Mucosa of descending colon (tissue), 3 donors: ENCODE data around the gene PPP1R11. TPM values are rescaled to one million over a fixed set of nuclear protein-coding genes. Genes with fewer than 3 reads are reported as not detected.
A peak's percentile ranks its signal among the peaks of the same experiment; 100 is the strongest.
"Not testable (repeated sequence)": the region's sequence is repeated elsewhere in the genome, so short reads cannot be mapped to it uniquely, and the experiment has no call there.

Experiments used
- ATAC-seq: fragments of 200-7000 bp; cut with Tn5 transposase; one replicate; pipeline ENCODE4 v1.9.1; 2020; ENCODE audit warnings: mild to moderate bottlenecking, moderate library complexity
- DNase-seq, 3 donors: peaks; one replicate each; pipeline ENCODE4 v3.0.0-alpha.2; 2020
- H3K36me3 ChIP-seq: fragments of 200-600 bp; one replicate; pipeline ENCODE4 v1.8.0; 2021; ENCODE audit warnings: low read depth, mild to moderate bottlenecking
- H3K4me1 ChIP-seq: fragments of 200-600 bp; one replicate; pipeline ENCODE4 v1.8.0; 2021; ENCODE audit warnings: low read depth, mild to moderate bottlenecking
- H3K4me3 ChIP-seq: fragments of 200-600 bp; one replicate; pipeline ENCODE4 v1.8.0; 2021; ENCODE audit warnings: mild to moderate bottlenecking
- H3K9me3 ChIP-seq: fragments of 200-600 bp; one replicate; pipeline ENCODE4 v1.8.0; 2021; ENCODE audit warnings: mild to moderate bottlenecking
- intact Hi-C, 2 donors: fragments of 100-400 bp; cut with DNase I in 1 of 2; cut with micrococcal nuclease in 1 of 2; formaldehyde crosslinking; loops; one replicate each; pipeline versions ENCODE4 v1.11.0 to v1.11.1; 2022; cut with DNase I, micrococcal nuclease
- total RNA-seq, 3 donors: library from RNA; stranded (reverse); fragmentation: NEBNext Ultra II Directional in 2 of 3; extraction: Animal tissue kit (Norgen Biotek cat#: 25700) in 2 of 3; gene quantifications; one replicate each; pipeline versions ENCODE4 v1.2.1 to v1.2.4, GENCODE V29; 2021 to 2023
- TF ChIP-seq, protein P1 (sequence below): fragments of 200-600 bp; IDR thresholded peaks from one replicate; pipeline ENCODE4 v1.8.0; 2022; ENCODE audit warnings: antibody characterized with exemption, mild to moderate bottlenecking
- donor health status: DM: no; HTN: no; CAD: no; lungs with moderate emphysema.
- donor health status: DM: no; HTN: no; CAD: no.
- donor health status: DM: no; HTN: yes; CAD: no.

PPP1R11 gene
- total RNA-seq, 3 donors from 2014 or later, result 78.4 to 115 (median 82.4) TPM

DNA sequence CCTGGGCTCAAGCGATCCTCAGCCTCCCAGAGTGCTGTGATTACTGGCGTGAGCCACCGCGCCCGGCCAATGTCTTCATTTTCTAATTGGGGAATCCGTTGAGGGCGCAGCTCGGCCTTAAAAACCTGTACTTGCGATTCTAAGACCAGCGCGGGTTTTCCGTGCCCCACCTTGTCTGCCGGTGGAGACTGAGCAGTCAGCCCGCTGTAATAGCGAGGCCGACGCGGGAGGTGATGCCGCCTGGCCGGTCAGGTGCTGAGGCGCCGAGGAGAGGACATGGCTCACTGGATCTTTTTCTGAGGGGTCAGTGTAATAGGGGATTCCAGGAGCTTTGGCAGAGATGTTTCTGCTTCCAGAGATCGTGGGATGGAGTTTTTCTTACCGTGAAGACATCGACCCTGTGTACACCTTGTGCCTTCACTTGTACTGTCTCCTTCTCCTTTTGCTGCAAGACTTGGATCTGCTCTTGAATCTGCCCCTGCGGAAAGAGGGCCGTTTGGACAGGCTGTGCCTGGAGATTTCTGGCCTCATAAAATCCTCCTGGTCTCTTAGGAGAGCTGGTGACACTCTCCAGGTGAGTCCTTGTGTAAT, 44.4 kb downstream of the PPP1R11 start:
- TF ChIP-seq, protein P1, sequence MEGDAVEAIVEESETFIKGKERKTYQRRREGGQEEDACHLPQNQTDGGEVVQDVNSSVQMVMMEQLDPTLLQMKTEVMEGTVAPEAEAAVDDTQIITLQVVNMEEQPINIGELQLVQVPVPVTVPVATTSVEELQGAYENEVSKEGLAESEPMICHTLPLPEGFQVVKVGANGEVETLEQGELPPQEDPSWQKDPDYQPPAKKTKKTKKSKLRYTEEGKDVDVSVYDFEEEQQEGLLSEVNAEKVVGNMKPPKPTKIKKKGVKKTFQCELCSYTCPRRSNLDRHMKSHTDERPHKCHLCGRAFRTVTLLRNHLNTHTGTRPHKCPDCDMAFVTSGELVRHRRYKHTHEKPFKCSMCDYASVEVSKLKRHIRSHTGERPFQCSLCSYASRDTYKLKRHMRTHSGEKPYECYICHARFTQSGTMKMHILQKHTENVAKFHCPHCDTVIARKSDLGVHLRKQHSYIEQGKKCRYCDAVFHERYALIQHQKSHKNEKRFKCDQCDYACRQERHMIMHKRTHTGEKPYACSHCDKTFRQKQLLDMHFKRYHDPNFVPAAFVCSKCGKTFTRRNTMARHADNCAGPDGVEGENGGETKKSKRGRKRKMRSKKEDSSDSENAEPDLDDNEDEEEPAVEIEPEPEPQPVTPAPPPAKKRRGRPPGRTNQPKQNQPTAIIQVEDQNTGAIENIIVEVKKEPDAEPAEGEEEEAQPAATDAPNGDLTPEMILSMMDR, result no peak
- intact Hi-C loops, result no loop called here
- DNase-seq (peak in 1 of 3 donors; percentile 42), ATAC-seq (peak; percentile 4)
- H3K4me3 ChIP-seq, result no peak overlapping the region
- H3K4me1 ChIP-seq, result peaks cover 10% of the 10 kb centered on the region
- no peaks in the 10 kb centered on the region for H3K9me3 ChIP-seq
- H3K36me3 ChIP-seq, result no peaks in the 10 kb centered on the region

DNA sequence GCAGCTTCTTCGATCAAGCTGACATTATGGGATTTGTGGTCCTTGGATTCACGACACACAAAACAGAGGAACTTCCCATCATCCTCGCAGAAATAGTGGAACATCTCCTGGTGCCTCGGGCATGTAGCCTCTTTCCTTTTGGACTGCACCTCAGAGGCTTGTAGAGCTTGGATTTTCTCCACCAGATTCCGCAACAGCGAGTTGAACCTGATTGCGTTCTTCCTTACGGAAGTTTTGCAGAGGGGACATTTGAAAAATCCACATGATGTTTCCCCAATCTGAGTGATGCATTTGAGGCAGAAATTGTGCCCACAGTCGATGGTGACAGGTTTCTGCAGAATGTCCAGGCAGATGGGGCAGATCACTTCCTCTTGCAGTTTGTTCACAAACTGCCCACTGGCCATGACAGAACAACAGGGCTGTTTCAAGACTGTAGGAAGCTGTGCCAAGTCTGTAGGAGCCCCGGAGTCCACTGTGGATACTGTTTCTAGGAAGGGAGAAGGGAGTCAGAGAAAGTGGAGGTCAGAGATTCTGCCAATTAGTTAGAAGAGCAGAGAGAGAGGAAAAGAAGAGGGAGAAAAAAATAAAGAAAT, 45.5 kb downstream of the PPP1R11 start:
- peak overlapping the region; percentile 0 for H3K4me3 ChIP-seq
- intact Hi-C loops, result no loop called here
- peak; percentile 25 for ATAC-seq

DNA sequence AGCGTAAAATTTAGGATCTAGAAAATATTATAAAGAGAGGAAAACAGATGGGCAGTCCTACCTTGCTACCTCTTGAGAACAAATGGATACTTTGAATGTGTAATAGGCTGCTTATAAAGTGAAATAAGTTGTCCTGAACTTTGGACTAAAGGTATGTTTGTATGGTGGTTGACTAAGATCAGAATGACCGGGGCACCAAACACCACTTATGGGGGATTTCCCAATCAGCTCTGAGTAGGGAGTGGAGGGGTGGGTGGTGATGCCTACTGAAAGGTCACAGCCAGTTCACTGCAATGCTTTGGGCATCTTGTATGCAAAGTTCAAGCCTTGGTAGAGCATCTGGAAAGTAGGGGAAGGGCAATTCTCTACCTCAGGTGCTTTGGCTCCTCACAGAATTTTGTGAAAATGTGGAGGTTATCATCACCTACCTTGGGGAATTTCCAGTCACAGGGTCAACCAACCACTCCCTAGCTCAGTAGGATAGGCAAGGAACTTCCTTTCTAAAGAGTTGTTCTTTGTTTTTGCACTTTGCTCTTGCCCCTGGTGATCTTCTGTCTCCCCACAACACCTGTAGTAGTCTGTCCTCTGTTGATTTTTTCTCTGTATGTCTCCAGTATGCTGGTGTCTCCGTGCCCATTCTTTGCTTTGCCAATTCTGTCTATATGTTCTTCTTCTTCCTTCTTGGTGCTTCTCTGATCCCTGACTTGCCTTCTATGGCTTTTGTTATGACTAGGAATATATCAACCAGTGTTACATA, 46.2 kb downstream of the PPP1R11 start, which contains the start of gene TRIM31:
TRIM31 (minus strand) TSS at position 88 of the 757 bp plus-strand sequence. CDS start 285 bp downstream, outside the sequence.
- ATAC-seq, result peak; percentile 91
- Histone ChIP-seq H3K4me3 (peak within 1 kb of the TSS; percentile 0), H3K36me3 (no peaks in the 10 kb centered on the region), H3K9me3 (no peaks in the 10 kb centered on the region), H3K4me1 (peaks cover 10% of the 10 kb centered on the region)
- intact Hi-C loops, result no loop called here
- TF ChIP-seq, protein P1, result no peak
- DNase-seq, result no peak

More for the DNA sequence above, 45.5 kb downstream of the PPP1R11 start:
- no peaks in the 10 kb centered on the region for H3K36me3 ChIP-seq
- no peak for DNase-seq
- H3K4me1 ChIP-seq, result peaks cover 10% of the 10 kb centered on the region
- no peaks in the 10 kb centered on the region for H3K9me3 ChIP-seq
- TF ChIP-seq, protein P1, result no peak

DNA sequence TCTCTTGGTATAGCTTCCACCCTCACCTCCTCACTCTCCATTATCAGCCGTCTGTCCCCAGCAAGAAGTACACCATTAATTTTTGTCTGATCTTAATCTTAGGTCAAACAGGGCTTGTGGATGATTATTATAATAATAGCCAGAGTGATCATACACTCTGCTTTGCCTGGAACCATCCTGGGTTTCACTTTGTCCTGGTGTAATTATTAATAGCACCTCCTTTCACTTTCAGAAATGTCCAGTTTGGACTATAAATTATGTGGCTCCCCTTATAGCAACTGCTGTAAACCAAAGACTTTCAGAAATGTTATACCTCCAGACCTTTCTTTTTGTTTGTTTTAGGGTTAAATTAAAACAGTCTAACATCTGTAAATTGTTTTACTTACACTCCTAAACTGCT, 46.8 kb downstream of the PPP1R11 start:
- TF ChIP-seq, protein P1, result no peak
- no peaks in the 10 kb centered on the region for H3K9me3 ChIP-seq
- ATAC-seq (no peak), DNase-seq (no peak)
- H3K4me3 ChIP-seq, result no peak overlapping the region
- H3K4me1 ChIP-seq, result peaks cover 10% of the 10 kb centered on the region
- H3K36me3 ChIP-seq, result no peaks in the 10 kb centered on the region
- intact Hi-C loops, result no loop called here

DNA sequence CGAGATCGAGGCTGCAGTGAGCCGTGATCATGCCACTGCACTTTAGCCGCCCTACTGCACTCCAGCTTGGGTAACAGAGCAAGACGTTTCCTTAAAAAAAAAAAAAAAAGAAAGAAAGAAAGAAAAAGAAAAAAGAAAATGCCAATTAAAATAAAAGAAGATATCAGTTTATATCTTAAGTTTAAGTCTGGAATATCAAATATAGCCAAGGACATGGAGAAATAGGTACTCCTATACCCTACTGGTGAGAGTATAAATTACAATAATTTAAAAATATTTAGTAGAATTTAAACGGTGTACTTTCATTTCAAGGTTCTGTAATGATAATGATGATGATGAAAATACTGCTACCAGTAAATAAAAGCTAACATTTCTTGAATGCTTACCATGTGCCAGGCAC, 49.7 kb downstream of the PPP1R11 start:
- no peak for DNase-seq
- TF ChIP-seq, protein P1, result no peak
- no peak for ATAC-seq
- intact Hi-C loops, result no loop called here
- Histone ChIP-seq H3K36me3 (no peaks in the 10 kb centered on the region), H3K4me3 (no peak overlapping the region), H3K9me3 (no peaks in the 10 kb centered on the region), H3K4me1 (peaks cover 20% of the 10 kb centered on the region)

DNA sequence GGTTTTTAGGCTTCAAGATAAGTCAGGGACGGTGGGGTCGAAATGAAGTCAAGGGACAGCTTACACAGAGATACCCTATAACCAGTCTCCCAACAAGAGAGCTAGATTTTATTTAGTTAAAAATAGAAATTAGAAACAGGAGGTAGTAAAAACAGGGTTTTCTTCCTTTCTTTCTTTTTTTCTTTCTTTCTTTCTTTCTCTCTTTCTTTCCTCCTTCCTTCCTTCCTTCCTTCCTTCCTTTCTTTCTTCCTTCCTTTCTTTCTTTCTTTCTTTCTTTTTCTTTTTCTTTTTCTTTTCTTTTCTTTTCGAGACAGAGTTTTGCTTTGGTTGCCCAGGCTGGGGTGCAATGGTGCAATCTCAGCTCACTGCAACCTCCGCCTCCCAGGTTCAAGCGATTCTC, 51.7 kb downstream of the PPP1R11 start:
- H3K9me3 ChIP-seq, H3K4me3 ChIP-seq, intact Hi-C loops, ATAC-seq, H3K36me3 ChIP-seq, DNase-seq: not testable (repeated sequence)
- H3K4me1 ChIP-seq, result peaks cover 23% of the 10 kb centered on the region
